ENCODE measurements around the gene SRP14.

GRCh38 chr15:40040770-40041169 is 1.8 kb upstream of the SRP14 start:
- TF ChIP-seq CTCF (IDR thresholded peaks at IDR 0.05; ENCODE audit: insufficient read depth, low read depth, low read length) (no peak), EZH2 (IDR thresholded peaks at IDR 0.05; ENCODE audit: insufficient read depth, low read length) (no peak)
